K562 (cell line): ENCODE results near the gene LY6G5B. TPM values are rescaled to one million over a fixed set of nuclear protein-coding genes. Genes with fewer than 3 reads are reported as not detected.

ENCODE experiments used
- ATAC-seq: fragments of 200-7000 bp; cut with Tn5 transposase; 3 replicates; pipeline ENCODE4 v1.9.1; 2020; ENCODE audit warnings: moderate library complexity
- BruUV-seq: library from RNA; stranded (reverse); fragments of 400-500 nt; replicated peaks from 2 replicates; lab custom pipeline; 2021; lab: Mats Ljungman, UMichigan
- CTCF ChIA-PET: fragments of 300-600 bp; formaldehyde crosslinking; extraction: SDS; loops from one replicate; lab custom pipeline; 2021; ENCODE audit warnings: low intra/inter-chr PET ratio; lab: Yijun Ruan, JAX
- POLR2A ChIA-PET: fragments of 300-600, 350-650 bp; sonication (Branson Sonifier 250); formaldehyde crosslinking; extraction: SDS; loops from one replicate; lab custom pipeline; 2021; ENCODE audit warnings: antibody characterized with exemption, inconsistent platforms; lab: Yijun Ruan, JAX
- DNase-seq, 4 experiments: peaks; one replicate each; pipeline versions ENCODE4 v3.0.0 to v3.0.0-alpha.2; 2011 to 2018; ENCODE audit warnings: low spot score in 3 of 4, mixed read lengths in 3 of 4; ENCODE audit errors: extremely low read depth in 1 of 4
- FAIRE-seq: peaks from 2 replicates; lab custom pipeline; 2011; peaks lifted over from hg19 to GRCh38; lab: Jason Lieb, UNC
- H2AFZ ChIP-seq: 2 replicates; pipeline ENCODE4 v1.6.0; 2011; ENCODE audit warnings: low read depth, low read length, control low read depth, inconsistent platforms
- H3K27ac ChIP-seq: fragments of 200-600 bp; 3 replicates; pipeline ENCODE4 v1.8.0; 2011; ENCODE audit warnings: low read depth, mild to moderate bottlenecking, control low read depth, inconsistent platforms, low read length, moderate library complexity, mixed read lengths; ENCODE audit errors: extremely low read depth
- H3K27me3 ChIP-seq, 2 experiments: fragments of 300-600 bp in 1 of 2; 2 replicates in 1 of 2; 3 replicates in 1 of 2; pipeline versions ENCODE4 v1.6.0 to v1.8.0; 2011; ENCODE audit warnings: inconsistent platforms in 2 of 2, low read length in 2 of 2, mild to moderate bottlenecking in 1 of 2, mixed read lengths in 1 of 2, moderate library complexity in 1 of 2; ENCODE audit not compliant: control insufficient read depth in 2 of 2, insufficient read depth in 2 of 2
- H3K36me3 ChIP-seq: fragments of 300-600 bp; 3 replicates; pipeline ENCODE4 v1.8.0; 2011; ENCODE audit warnings: mild to moderate bottlenecking, low read length, inconsistent platforms; ENCODE audit not compliant: control insufficient read depth, insufficient read depth
- H3K4me1 ChIP-seq, 2 experiments: fragments of 200-600 bp in 1 of 2; replicated peaks in 1 of 2; 2 replicates in 1 of 2; 3 replicates in 1 of 2; pipeline versions ENCODE4 v1.5.1 to v1.8.0; 2011; ENCODE audit warnings: inconsistent platforms in 2 of 2, low read length in 2 of 2, mild to moderate bottlenecking in 1 of 2, mixed read lengths in 1 of 2, moderate library complexity in 1 of 2; ENCODE audit not compliant: control insufficient read depth in 2 of 2, insufficient read depth in 2 of 2
- H3K4me2 ChIP-seq: 2 replicates; pipeline ENCODE4 v1.6.1; 2011; ENCODE audit warnings: low read length, control low read depth, inconsistent platforms, mixed read lengths; ENCODE audit not compliant: insufficient read depth
- H3K4me3 ChIP-seq: fragments of 200-600 bp; sonication (generic), shearing (Covaris generic); 2 replicates; pipeline ENCODE4 v1.5.1; 2016; ENCODE audit warnings: control low read depth, inconsistent platforms
- H3K79me2 ChIP-seq: fragments of 200-600 bp; 3 replicates; pipeline ENCODE4 v1.8.0; 2011; ENCODE audit warnings: low read length, inconsistent platforms; ENCODE audit not compliant: control insufficient read depth, insufficient read depth
- H3K9ac ChIP-seq, 2 experiments: 2 replicates each; pipeline versions ENCODE4 v1.6.0 to v1.6.1; 2011; ENCODE audit warnings: low read depth in 2 of 2, low read length in 2 of 2, control low read depth in 1 of 2, inconsistent platforms in 1 of 2, mild to moderate bottlenecking in 1 of 2, mixed read lengths in 1 of 2; ENCODE audit not compliant: insufficient read depth in 1 of 2
- H3K9me1 ChIP-seq: one replicate; pipeline ENCODE4 v1.6.0; 2011; ENCODE audit warnings: inconsistent platforms, mild to moderate bottlenecking, low read length, moderate library complexity; ENCODE audit not compliant: control insufficient read depth, insufficient read depth
- H3K9me3 ChIP-seq: replicated peaks from 2 replicates; pipeline ENCODE4 v1.5.1; 2011; ENCODE audit warnings: low read depth, low read length, inconsistent platforms; ENCODE audit not compliant: control insufficient read depth, insufficient read depth
- H4K20me1 ChIP-seq: replicated peaks from 2 replicates; pipeline ENCODE4 v1.6.1; 2011; ENCODE audit warnings: low read length, inconsistent platforms, mixed read lengths; ENCODE audit not compliant: control insufficient read depth, insufficient read depth
- CREM ChIP-seq: IDR thresholded peaks from 2 replicates; pipeline ENCODE4 v1.6.1; 2014; ENCODE audit warnings: antibody characterized with exemption, low read depth
- E4F1 ChIP-seq: fragments of 250-450 bp; sonication (Bioruptor Pico); IDR thresholded peaks from 2 replicates; pipeline ENCODE4 v1.5.0; 2021; ENCODE audit warnings: mild to moderate bottlenecking, borderline replicate concordance
- FOXJ3 ChIP-seq: sonication (generic); formaldehyde crosslinking; IDR thresholded peaks from 2 replicates; pipeline ENCODE4 v1.4.0; 2020; ENCODE audit warnings: mild to moderate bottlenecking, missing genetic modification reagents
- HDAC1 ChIP-seq, 2 experiments: fragments of 450-650 bp; IDR thresholded peaks; 2 replicates each; pipeline ENCODE4 v1.6.1; 2016 to 2017; ENCODE audit warnings: inconsistent platforms in 1 of 2, mild to moderate bottlenecking in 1 of 2, moderate library complexity in 1 of 2
- NR3C1 ChIP-seq: sonication (generic); formaldehyde crosslinking; IDR thresholded peaks from 2 replicates; pipeline ENCODE4 v1.8.1; 2022; ENCODE audit warnings: missing genetic modification reagents
- SNIP1 ChIP-seq: fragments of 450-650 bp; IDR thresholded peaks from 2 replicates; pipeline ENCODE4 v1.7.1; 2017; ENCODE audit warnings: low read depth, mild to moderate bottlenecking
- THAP12 ChIP-seq: fragments of 250-450 bp; sonication (Bioruptor Pico); IDR thresholded peaks from 2 replicates; pipeline ENCODE4 v1.9.0; 2021; ENCODE audit warnings: mild to moderate bottlenecking, inconsistent platforms
- ZNF695 ChIP-seq: fragments of 450-650 bp; formaldehyde crosslinking; IDR thresholded peaks from 2 replicates; pipeline ENCODE4 v1.4.0; 2020; ENCODE audit warnings: mild to moderate bottlenecking, moderate library complexity
- WGBS: fragments of 100-300 bp; shearing (Covaris generic); methylation state at CpG from one replicate; pipeline ENCODE4 v1.1.6; 2016; ENCODE audit warnings: low coverage, mixed read lengths; ENCODE audit not compliant: insufficient coverage; ENCODE audit errors: missing lambda C conversion rate; 5-methylcytosine and 5-hydroxymethylcytosine counted together
- in situ Hi-C: fragments of 300-500 bp; cut with MboI; formaldehyde crosslinking; loops from 4 replicates; pipeline ENCODE4 v1.15.0; 2018; ENCODE audit warnings: inconsistent platforms, mixed read lengths
- intact Hi-C: fragments of 100-400 bp; cut with micrococcal nuclease; formaldehyde crosslinking; loops from 2 replicates; pipeline ENCODE4 v1.14.2; 2022
- polyA plus RNA-seq, 8 experiments: library from polyadenylated mRNA; depleted of rRNA in 4 of 8; stranded (reverse) in 5 of 8; unstranded in 3 of 8; fragments of >200 nt; fragmentation: Nextera tagmentation in 2 of 8; fragmentation: Illumina TruSeq in 1 of 8; extraction: Ambion mirVana in 2 of 8; extraction: Trizol in 1 of 8; gene quantifications; 2 replicates each; pipeline versions ENCODE4 v1.2.1 to v1.2.3, GENCODE V29; 2011 to 2014; ENCODE audit warnings: inconsistent platforms in 1 of 8, missing spikeins in 1 of 8
- total RNA-seq, 7 experiments: library from RNA; depleted of rRNA in 6 of 7; stranded (reverse); fragments of >200 nt in 6 of 7; fragmentation: Illumina TruSeq in 2 of 7; extraction: Trizol in 2 of 7; gene quantifications; 2 replicates each; pipeline versions ENCODE4 v1.2.1 to v1.2.3, GENCODE V29; 2011 to 2021; ENCODE audit warnings: low replicate concordance in 1 of 7
- TF ChIP-seq, protein P1 (sequence below): fragments of 250-450 bp; sonication (Bioruptor Pico); IDR thresholded peaks from 2 replicates; pipeline ENCODE4 v1.5.0; 2022; ENCODE audit warnings: mild to moderate bottlenecking
- TF ChIP-seq, protein P2 (sequence below): fragments of 150-350 bp; IDR thresholded peaks from 2 replicates; pipeline ENCODE4 v1.6.1; 2014; ENCODE audit warnings: low read depth, mild to moderate bottlenecking, low read length, borderline replicate concordance

LY6G5B gene
- total and polyA plus RNA-seq, 9 of the 15 experiments (the other 6 are each of a cell fraction or from before 2014, with no cell fraction given) = 6.0 to 27.0 (median 7.5) TPM

DNA sequence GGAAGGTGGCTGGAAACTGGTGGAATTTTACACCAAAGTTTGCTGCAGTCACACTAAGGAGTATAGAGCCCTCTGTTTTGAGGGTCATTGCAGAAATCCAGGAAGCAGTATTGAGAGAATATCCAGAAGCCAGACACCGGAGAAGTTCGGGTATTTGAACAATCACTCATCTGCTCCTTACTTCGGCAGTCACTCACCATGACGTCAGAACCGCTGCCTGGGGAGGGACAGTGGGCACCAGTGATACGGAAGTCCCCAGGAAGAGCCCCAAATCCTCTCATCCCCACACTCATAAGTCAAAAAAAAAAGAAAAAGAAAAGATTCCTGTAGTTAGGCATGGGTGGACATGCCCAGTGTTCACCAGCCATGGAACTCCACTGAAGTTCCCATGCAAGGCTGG is 7.1 kb downstream of the LY6G5B start (continued):
- TF ChIP-seq, protein P1, sequence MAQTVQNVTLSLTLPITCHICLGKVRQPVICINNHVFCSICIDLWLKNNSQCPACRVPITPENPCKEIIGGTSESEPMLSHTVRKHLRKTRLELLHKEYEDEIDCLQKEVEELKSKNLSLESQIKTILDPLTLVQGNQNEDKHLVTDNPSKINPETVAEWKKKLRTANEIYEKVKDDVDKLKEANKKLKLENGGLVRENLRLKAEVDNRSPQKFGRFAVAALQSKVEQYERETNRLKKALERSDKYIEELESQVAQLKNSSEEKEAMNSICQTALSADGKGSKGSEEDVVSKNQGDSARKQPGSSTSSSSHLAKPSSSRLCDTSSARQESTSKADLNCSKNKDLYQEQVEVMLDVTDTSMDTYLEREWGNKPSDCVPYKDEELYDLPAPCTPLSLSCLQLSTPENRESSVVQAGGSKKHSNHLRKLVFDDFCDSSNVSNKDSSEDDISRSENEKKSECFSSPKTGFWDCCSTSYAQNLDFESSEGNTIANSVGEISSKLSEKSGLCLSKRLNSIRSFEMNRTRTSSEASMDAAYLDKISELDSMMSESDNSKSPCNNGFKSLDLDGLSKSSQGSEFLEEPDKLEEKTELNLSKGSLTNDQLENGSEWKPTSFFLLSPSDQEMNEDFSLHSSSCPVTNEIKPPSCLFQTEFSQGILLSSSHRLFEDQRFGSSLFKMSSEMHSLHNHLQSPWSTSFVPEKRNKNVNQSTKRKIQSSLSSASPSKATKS = no peak
- TF ChIP-seq NR3C1 (CRISPR knock-in tag) (no peak), E4F1 (CRISPR knock-in tag) (no peak)
- TF ChIP-seq, all 486 proteins: peak for 54

DNA sequence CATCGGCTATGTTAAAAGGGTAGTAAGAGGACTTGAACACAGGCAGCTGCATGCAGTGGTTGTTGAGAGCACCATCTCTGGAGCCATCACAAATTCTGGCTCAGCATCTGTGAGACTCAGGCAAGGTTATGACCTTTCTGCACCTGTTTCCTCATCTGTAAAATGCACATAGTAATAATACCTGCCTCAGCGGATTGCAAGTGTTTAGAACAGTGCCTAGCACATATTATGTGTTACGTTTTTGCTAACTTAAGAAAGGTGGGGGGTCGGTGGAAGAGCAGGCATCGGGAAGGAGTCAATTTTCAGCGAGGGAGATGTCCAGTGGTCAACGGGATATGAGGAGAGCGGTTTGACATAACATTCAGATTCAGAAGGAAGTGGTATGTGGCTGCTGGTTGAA is 8.2 kb downstream of the LY6G5B start:
- no peaks in the 10 kb centered on the region for H3K9me1 ChIP-seq
- ChIA-PET POLR2A (interaction anchor here (0.6 to 3.6 kb wide), 15 partner anchors 8 to 522 kb away, joined by 3 to 33 read pairs (median 4); partner anchors contain the start of genes BAG6, C6orf47, CSNK2B and GPANK1), CTCF (no interaction called here)
- ATAC-seq (no peak), DNase-seq (no peak), FAIRE-seq (no peak)
- 12% methylated on average over 8 of the region's 8 CpGs for WGBS
- H3K9ac ChIP-seq = peak overlapping the region in 1 of 2 experiments; percentile 0; a peak in 1 of 4 replicates
- BruUV-seq = no TSS peak
- in situ Hi-C loops = no loop called here
- intact Hi-C loops = no loop called here
- H3K27ac ChIP-seq = no peak overlapping the region
- no peak overlapping the region for H3K4me3 ChIP-seq
- H3K4me2 ChIP-seq = no peak overlapping the region; the same call in 1 of the 2 replicates
- peak overlapping the region; percentile 16; the same call in 1 of the 2 replicates for H2AFZ ChIP-seq
- peaks cover 9 to 15% of the 10 kb centered on the region in 2 experiments for H3K4me1 ChIP-seq
- H3K27me3 ChIP-seq = no peaks in the 10 kb centered on the region
- no peaks in the 10 kb centered on the region for H4K20me1 ChIP-seq
- peaks cover 12% of the 10 kb centered on the region for H3K36me3 ChIP-seq
- no peaks in the 10 kb centered on the region for H3K79me2 ChIP-seq
- no peaks in the 10 kb centered on the region for H3K9me3 ChIP-seq
- TF ChIP-seq SNIP1 (no peak), ZNF695 (CRISPR knock-in tag) (0 out of 2 replicates have a peak, but pooled peaks have one; percentile 68), CREM (no peak), FOXJ3 (no peak), THAP12 (CRISPR knock-in tag) (no peak), HDAC1 (IDR thresholded peaks at IDR 0.05) (peak in 1 of 2 experiments; percentile 33; a peak in 1 of 4 replicates)
- TF ChIP-seq, protein P2, sequence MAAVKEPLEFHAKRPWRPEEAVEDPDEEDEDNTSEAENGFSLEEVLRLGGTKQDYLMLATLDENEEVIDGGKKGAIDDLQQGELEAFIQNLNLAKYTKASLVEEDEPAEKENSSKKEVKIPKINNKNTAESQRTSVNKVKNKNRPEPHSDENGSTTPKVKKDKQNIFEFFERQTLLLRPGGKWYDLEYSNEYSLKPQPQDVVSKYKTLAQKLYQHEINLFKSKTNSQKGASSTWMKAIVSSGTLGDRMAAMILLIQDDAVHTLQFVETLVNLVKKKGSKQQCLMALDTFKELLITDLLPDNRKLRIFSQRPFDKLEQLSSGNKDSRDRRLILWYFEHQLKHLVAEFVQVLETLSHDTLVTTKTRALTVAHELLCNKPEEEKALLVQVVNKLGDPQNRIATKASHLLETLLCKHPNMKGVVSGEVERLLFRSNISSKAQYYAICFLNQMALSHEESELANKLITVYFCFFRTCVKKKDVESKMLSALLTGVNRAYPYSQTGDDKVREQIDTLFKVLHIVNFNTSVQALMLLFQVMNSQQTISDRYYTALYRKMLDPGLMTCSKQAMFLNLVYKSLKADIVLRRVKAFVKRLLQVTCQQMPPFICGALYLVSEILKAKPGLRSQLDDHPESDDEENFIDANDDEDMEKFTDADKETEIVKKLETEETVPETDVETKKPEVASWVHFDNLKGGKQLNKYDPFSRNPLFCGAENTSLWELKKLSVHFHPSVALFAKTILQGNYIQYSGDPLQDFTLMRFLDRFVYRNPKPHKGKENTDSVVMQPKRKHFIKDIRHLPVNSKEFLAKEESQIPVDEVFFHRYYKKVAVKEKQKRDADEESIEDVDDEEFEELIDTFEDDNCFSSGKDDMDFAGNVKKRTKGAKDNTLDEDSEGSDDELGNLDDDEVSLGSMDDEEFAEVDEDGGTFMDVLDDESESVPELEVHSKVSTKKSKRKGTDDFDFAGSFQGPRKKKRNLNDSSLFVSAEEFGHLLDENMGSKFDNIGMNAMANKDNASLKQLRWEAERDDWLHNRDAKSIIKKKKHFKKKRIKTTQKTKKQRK = no peak
